Body of pancreas (tissue), 4 donors: ENCODE measurements around the gene SEMA4D. TPM values are rescaled to one million over a fixed set of nuclear protein-coding genes. Genes with fewer than 3 reads are reported as not detected.

Experiments
- ATAC-seq: fragments of 150-250 bp; one replicate; pipeline ENCODE4 v1.9.1; 2016
- DNase-seq, 4 donors: peaks; one replicate each; pipeline ENCODE4 v3.0.0-alpha.2; 2019
- H3K27ac ChIP-seq, 4 donors: fragments of 200-600 bp; sonication (generic); 1 replicate in 3 of 4; 2 replicates in 1 of 4; pipeline versions ENCODE4 v1.5.1 to v1.6.1; 2016 to 2019; ENCODE audit warnings: mild to moderate bottlenecking in 1 of 4, mixed read lengths in 1 of 4, moderate library complexity in 1 of 4
- H3K27me3 ChIP-seq, 2 donors: fragments of 200-600 bp; sonication (generic); one replicate each; pipeline ENCODE4 v1.6.0; 2016; ENCODE audit warnings: mild to moderate bottlenecking in 1 of 2
- H3K36me3 ChIP-seq, 2 donors: fragments of 200-600 bp; sonication (generic); replicated peaks in 1 of 2; 2 replicates each; pipeline ENCODE4 v1.5.1; 2016; ENCODE audit warnings: low read depth in 2 of 2; ENCODE audit not compliant: insufficient read depth in 1 of 2
- H3K4me1 ChIP-seq: fragments of 200-600 bp; sonication (generic); one replicate; pipeline ENCODE4 v1.6.0; 2016
- H3K4me3 ChIP-seq, 2 donors: fragments of 200-600 bp; sonication (generic); 1 replicate in 1 of 2; 2 replicates in 1 of 2; pipeline ENCODE4 v1.5.1; 2016 to 2019
- H3K9me3 ChIP-seq, 3 donors: fragments of 200-600 bp; sonication (generic); 1 replicate in 2 of 3; 2 replicates in 1 of 3; pipeline ENCODE4 v1.5.1; 2016
- POLR2A ChIP-seq, 3 donors: fragments of 450-650 bp; IDR thresholded peaks; one replicate each; pipeline ENCODE4 v1.6.1; 2016; ENCODE audit warnings: antibody characterized with exemption in 3 of 3, mild to moderate bottlenecking in 2 of 3
- WGBS, 2 donors: methylation state at CpG; one replicate each; pipeline ENCODE4 v1.1.5; 2017; 5-methylcytosine and 5-hydroxymethylcytosine counted together
- intact Hi-C: fragments of 100-400 bp; cut with DNase I; formaldehyde crosslinking; loops from one replicate; pipeline ENCODE4 v1.15.1; 2023
- total RNA-seq, 2 donors: library from RNA; depleted of rRNA; stranded (reverse); fragments of >200 nt; gene quantifications; one replicate each; pipeline ENCODE4 v1.1.0, GENCODE V29; 2016
- TF ChIP-seq, protein P1 (sequence below), 7 experiments: fragments of 450-650 bp in 4 of 7; fragments of 200-600 bp in 3 of 7; sonication (generic) in 3 of 7; IDR thresholded peaks; one replicate each; pipeline ENCODE4 v1.5.1; 2016 to 2019; ENCODE audit warnings: antibody characterized with exemption in 7 of 7

The SEMA4D gene
- total RNA-seq, 2 donors from 2014 or later: 15.6 to 18.1 TPM

DNA sequence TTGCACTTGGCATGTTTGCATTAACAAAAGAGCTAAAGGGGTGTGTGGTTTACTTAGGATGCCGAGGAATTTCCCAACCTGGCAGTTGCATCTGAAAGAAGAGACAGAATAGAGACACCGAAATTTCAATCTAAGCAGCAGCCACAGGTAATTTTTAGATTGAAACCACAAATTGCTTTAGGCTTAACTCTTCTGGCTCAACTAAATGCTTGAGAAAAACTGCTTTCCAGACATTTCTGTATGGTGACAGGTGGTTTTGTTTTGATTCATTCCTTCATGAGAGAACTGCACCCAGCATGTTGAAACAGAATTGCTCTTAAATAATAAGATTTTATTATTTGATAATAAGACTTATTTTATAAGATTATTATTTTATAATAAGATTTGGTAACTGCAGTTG lies 158.1 kb downstream of the SEMA4D start:
- Histone ChIP-seq H3K27ac (no peak overlapping the region), H3K4me3 (no peak overlapping the region), H3K4me1 (no peaks in the 10 kb centered on the region), H3K27me3 (no peaks in the 10 kb centered on the region), H3K9me3 (no peaks in the 10 kb centered on the region), H3K36me3 (peaks cover 2 to 25% of the 10 kb centered on the region in 2 donors)
- ATAC-seq (no peak), DNase-seq (no peak)
- TF ChIP-seq, protein P1, sequence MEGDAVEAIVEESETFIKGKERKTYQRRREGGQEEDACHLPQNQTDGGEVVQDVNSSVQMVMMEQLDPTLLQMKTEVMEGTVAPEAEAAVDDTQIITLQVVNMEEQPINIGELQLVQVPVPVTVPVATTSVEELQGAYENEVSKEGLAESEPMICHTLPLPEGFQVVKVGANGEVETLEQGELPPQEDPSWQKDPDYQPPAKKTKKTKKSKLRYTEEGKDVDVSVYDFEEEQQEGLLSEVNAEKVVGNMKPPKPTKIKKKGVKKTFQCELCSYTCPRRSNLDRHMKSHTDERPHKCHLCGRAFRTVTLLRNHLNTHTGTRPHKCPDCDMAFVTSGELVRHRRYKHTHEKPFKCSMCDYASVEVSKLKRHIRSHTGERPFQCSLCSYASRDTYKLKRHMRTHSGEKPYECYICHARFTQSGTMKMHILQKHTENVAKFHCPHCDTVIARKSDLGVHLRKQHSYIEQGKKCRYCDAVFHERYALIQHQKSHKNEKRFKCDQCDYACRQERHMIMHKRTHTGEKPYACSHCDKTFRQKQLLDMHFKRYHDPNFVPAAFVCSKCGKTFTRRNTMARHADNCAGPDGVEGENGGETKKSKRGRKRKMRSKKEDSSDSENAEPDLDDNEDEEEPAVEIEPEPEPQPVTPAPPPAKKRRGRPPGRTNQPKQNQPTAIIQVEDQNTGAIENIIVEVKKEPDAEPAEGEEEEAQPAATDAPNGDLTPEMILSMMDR (IDR thresholded peaks at IDR 0.05): no peak
- no peak for TF ChIP-seq POLR2A (IDR thresholded peaks at IDR 0.05)
- WGBS, 2 donors: 89 to 90% methylated on average over 2 of the region's 2 CpGs
- intact Hi-C loops: loop anchor here (10.0 kb wide), 1 partner anchor 55 kb away; no protein-coding TSS in a partner anchor

DNA sequence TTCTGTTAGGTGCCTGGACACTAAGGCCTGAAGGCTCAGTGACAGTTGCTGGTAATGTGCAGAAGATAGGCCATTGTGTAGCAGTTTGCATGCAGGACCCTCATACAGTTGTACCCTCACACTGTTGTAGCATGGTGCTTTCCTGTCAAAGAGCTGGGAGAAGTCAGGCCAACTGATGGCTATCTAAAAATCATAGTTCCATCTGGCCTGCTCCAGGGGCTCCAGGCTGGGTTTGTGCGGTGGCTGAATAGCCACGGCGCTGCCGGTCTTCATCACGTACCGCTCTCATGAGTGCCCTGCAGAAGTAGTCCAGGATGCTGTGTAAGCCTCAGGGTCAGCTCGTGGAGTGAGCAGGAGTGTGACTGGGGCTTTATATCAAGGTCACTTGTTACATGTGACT lies 167.4 kb downstream of the SEMA4D start:
- H3K36me3 ChIP-seq: peaks cover 17 to 42% of the 10 kb centered on the region in 2 donors
- no peaks in the 10 kb centered on the region for H3K9me3 ChIP-seq
- TF ChIP-seq, protein P1 (IDR thresholded peaks at IDR 0.05): no peak
- no peak for TF ChIP-seq POLR2A (IDR thresholded peaks at IDR 0.05)

DNA sequence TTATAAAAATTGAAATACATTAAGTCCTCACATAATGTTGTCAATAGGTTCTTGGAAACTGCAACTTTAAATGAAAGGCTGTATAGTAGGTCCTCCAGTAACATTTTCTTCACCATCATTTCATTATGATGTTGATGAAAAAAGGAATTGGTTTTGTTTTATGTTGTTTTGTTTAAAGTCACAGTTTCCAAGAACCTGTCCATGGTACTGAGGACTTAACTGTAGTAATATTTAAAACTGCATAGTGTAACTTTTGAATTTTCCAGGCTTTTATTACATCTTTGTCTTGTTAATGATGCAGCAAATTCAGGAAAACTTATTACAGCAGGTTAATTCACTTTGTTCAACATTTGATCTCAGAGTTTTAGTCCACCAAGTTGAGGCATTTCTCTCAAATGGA lies 168.0 kb downstream of the SEMA4D start:
- Histone ChIP-seq H3K27ac (no peak overlapping the region), H3K27me3 (no peaks in the 10 kb centered on the region), H3K4me1 (peaks cover 2% of the 10 kb centered on the region), H3K9me3 (no peaks in the 10 kb centered on the region), H3K36me3 (peaks cover 16 to 40% of the 10 kb centered on the region in 2 donors), H3K4me3 (no peak overlapping the region)
- no peak for DNase-seq
- intact Hi-C loops: loop anchor here (10.0 kb wide), 1 partner anchor 215 kb away; no protein-coding TSS in a partner anchor
- no peak for ATAC-seq
- TF ChIP-seq, protein P1 (IDR thresholded peaks at IDR 0.05): no peak

More for the DNA sequence above, 167.4 kb downstream of the SEMA4D start:
- WGBS, 2 donors: 84 to 87% methylated on average over 7 of the region's 7 CpGs
- intact Hi-C loops: no loop called here
- DNase-seq: no peak
- Histone ChIP-seq H3K4me1 (no peaks in the 10 kb centered on the region), H3K4me3 (no peak overlapping the region), H3K27me3 (no peaks in the 10 kb centered on the region), H3K27ac (no peak overlapping the region)
- no peak for ATAC-seq

DNA sequence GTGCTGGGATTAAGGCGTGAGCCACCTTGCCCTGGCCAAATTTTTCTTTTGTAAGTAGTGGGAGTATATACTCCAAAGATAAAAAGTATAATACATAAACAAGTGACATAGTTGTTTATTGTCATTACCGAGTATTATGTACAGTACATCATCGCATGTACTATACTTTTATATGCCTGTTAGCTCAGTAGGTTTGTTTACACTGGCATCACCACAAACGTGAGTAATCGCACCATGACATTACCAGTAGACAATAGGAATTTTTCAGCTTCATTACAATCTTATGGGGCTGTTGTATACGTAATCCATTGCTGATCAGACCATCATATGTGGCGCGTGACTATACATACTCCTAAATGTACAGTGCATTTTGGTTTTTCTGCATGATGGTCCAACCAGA lies 169.8 kb downstream of the SEMA4D start:
- Histone ChIP-seq H3K9me3 (no peaks in the 10 kb centered on the region), H3K4me1 (peaks cover 19% of the 10 kb centered on the region), H3K36me3 (peaks cover 5 to 27% of the 10 kb centered on the region in 2 donors), H3K4me3 (no peak overlapping the region), H3K27me3 (no peaks in the 10 kb centered on the region), H3K27ac (no peak overlapping the region)
- 89% methylated on average over 8 of the region's 8 CpGs for WGBS, 2 donors
- DNase-seq (no peak), ATAC-seq (no peak)
- TF ChIP-seq POLR2A (IDR thresholded peaks at IDR 0.05): no peak
- TF ChIP-seq, protein P1 (IDR thresholded peaks at IDR 0.05): no peak
- intact Hi-C loops: loop anchor here (10.0 kb wide), 1 partner anchor 217 kb away; no protein-coding TSS in a partner anchor

DNA sequence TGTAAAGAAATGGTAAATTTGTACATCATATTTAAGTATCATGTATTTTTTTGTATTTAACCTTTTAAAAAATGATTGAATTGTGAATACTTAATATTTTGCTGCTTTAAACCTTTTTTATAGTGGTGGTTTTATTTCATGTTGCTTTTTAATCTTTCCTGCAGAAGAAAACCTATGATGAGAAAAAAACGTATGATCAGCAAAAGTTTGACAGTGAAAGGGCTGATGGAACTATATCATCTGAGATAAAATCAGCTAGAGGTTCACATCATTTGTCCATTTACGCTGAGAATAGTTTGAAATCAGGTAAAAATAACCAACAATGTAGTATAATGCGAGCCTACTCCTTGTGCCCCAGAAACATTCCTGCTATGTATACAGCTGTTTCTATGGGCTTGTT lies 172.2 kb downstream of the SEMA4D start:
- peaks cover 5 to 24% of the 10 kb centered on the region in 2 donors for H3K36me3 ChIP-seq
- ATAC-seq: no peak
- no peak overlapping the region for H3K27ac ChIP-seq
- 89% methylated on average over 3 of the region's 3 CpGs for WGBS, 2 donors
- no peak for TF ChIP-seq POLR2A (IDR thresholded peaks at IDR 0.05)
- TF ChIP-seq, protein P1 (IDR thresholded peaks at IDR 0.05): no peak
- intact Hi-C loops: loop anchor here (10.0 kb wide), 1 partner anchor 219 kb away; no protein-coding TSS in a partner anchor
- no peak for DNase-seq
- H3K27me3 ChIP-seq: no peaks in the 10 kb centered on the region
- H3K4me3 ChIP-seq: no peak overlapping the region
- H3K9me3 ChIP-seq: no peaks in the 10 kb centered on the region
- H3K4me1 ChIP-seq: peaks cover 33% of the 10 kb centered on the region
